Prostate gland (tissue), 2 donors: ENCODE measurements around the gene ETS2.

ENCODE experiments used
- POLR2A ChIP-seq: fragments of 450-650 bp; IDR thresholded peaks from one replicate; pipeline ENCODE4 v1.6.1; 2016; ENCODE audit warnings: antibody characterized with exemption, mild to moderate bottlenecking
- TF ChIP-seq, protein P1 (sequence below), 4 experiments: fragments of 200-600 bp in 2 of 4; fragments of 450-650 bp in 2 of 4; sonication (generic) in 2 of 4; IDR thresholded peaks; 1 replicate in 3 of 4; 2 replicates in 1 of 4; pipeline ENCODE4 v1.5.1; 2016 to 2019; ENCODE audit warnings: antibody characterized with exemption in 4 of 4, mild to moderate bottlenecking in 2 of 4, moderate library complexity in 2 of 4

DNA sequence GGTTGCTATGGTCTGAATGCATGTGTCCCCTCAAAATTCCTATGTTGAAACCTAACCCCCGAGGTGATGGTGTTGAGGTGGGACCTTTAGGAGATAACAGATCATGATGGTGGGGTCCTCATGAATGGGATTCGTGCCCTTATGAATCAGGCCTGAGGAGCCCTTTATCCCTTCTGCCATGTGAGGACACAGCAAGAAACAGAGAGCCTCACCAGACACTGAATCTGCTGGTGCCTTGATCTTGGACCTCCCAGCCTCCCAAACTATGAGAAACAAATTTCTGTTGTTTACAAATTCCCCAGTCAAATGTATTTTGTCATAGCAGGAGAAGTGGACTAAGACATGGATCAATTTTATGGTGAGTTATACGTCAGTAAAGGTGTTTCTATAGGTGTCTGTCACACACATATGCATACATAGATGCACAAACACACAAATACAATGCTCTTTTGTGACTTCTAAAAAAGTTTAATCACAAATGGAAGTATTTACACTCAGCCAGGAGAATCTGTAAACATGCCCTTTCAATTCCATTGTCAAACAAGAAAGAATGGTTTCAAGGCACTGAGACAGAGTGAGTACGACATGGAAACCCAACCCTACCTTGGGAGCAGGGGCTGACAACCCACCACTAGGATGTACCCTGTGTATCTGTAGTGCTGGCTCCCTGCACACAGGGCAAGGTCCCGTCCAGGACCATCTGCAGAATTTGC, 5.5 kb upstream of the ETS2 start:
- TF ChIP-seq, protein P1, sequence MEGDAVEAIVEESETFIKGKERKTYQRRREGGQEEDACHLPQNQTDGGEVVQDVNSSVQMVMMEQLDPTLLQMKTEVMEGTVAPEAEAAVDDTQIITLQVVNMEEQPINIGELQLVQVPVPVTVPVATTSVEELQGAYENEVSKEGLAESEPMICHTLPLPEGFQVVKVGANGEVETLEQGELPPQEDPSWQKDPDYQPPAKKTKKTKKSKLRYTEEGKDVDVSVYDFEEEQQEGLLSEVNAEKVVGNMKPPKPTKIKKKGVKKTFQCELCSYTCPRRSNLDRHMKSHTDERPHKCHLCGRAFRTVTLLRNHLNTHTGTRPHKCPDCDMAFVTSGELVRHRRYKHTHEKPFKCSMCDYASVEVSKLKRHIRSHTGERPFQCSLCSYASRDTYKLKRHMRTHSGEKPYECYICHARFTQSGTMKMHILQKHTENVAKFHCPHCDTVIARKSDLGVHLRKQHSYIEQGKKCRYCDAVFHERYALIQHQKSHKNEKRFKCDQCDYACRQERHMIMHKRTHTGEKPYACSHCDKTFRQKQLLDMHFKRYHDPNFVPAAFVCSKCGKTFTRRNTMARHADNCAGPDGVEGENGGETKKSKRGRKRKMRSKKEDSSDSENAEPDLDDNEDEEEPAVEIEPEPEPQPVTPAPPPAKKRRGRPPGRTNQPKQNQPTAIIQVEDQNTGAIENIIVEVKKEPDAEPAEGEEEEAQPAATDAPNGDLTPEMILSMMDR (IDR thresholded peaks at IDR 0.05), result no peak
- no peak for TF ChIP-seq POLR2A
